IPS-18a (cell line): Measurements from ENCODE around the gene LINGO4.

Experiments used
- H3K27ac ChIP-seq: one replicate; pipeline ENCODE4 v1.5.1; 2013; ENCODE audit warnings: low read length
- H3K27me3 ChIP-seq: one replicate; pipeline ENCODE4 v1.6.1; 2013; ENCODE audit warnings: mild to moderate bottlenecking, low read length; ENCODE audit not compliant: control insufficient read depth, insufficient read depth
- H3K36me3 ChIP-seq: one replicate; pipeline ENCODE4 v1.6.1; 2013; ENCODE audit warnings: low read depth, low read length; ENCODE audit not compliant: control insufficient read depth
- H3K4me1 ChIP-seq: one replicate; pipeline ENCODE4 v1.6.1; 2013; ENCODE audit warnings: low read depth, low read length; ENCODE audit not compliant: control insufficient read depth
- H3K4me3 ChIP-seq: one replicate; pipeline ENCODE4 v1.5.1; 2013; ENCODE audit warnings: low read length
- H3K9ac ChIP-seq: one replicate; pipeline ENCODE4 v1.6.1; 2013; ENCODE audit warnings: mild to moderate bottlenecking, low read length, moderate library complexity
- H3K9me3 ChIP-seq: one replicate; pipeline ENCODE4 v1.6.1; 2013; ENCODE audit warnings: low read depth, low read length; ENCODE audit not compliant: control insufficient read depth

The LINGO4 gene

DNA sequence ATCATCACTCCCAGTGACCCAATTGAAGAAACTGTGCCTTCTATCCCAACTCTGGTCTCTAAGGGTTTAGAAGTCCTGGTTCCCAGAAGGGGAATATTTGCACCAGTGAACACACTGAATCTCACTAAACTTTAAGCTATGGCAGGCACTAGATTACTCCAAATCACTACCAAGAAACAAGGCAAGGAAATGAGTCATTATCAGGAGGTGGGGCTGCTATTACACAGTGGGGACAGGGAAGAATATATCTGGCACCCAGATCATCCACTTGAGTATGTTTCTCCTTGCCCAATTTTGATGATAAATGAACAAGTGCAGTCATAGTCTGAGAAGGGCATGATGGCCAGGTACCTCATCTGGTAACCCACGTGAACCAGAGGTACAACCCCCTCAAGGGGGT lies 48.9 kb downstream of the LINGO4 start:
- Histone ChIP-seq H3K9ac (no peak overlapping the region), H3K4me3 (no peak overlapping the region), H3K36me3 (peaks cover 26% of the 10 kb centered on the region), H3K27ac (no peak overlapping the region), H3K4me1 (no peaks in the 10 kb centered on the region), H3K27me3 (no peaks in the 10 kb centered on the region), H3K9me3 (no peaks in the 10 kb centered on the region)
